IMR-90 (cell line): ENCODE measurements around the gene MOB1A. TPM values are rescaled to one million over a fixed set of nuclear protein-coding genes. Genes with fewer than 3 reads are reported as not detected.

Source experiments
- ATAC-seq: fragments of 200-7000 bp; cut with Tn5 transposase; 2 replicates; pipeline ENCODE4 v1.9.1; 2020; ENCODE audit warnings: low read depth, mild to moderate bottlenecking, moderate library complexity
- BruUV-seq: library from RNA; stranded (reverse); fragments of 400-500 nt; replicated peaks from 2 replicates; lab custom pipeline; 2021; lab: Mats Ljungman, UMichigan
- CTCF ChIA-PET: fragments of 300-600 bp; formaldehyde crosslinking; extraction: SDS; loops from one replicate; lab custom pipeline; 2021; ENCODE audit warnings: antibody characterized with exemption; lab: Yijun Ruan, JAX
- POLR2A ChIA-PET: fragments of 300-600 bp; sonication (Branson Sonifier 250); formaldehyde crosslinking; loops from one replicate; lab custom pipeline; 2022; ENCODE audit warnings: antibody characterized with exemption; ENCODE audit not compliant: unreplicated experiment; lab: Charles Lee
- DNase-seq: peaks from one replicate; pipeline ENCODE4 v3.0.0; 2013
- H2AFZ ChIP-seq: replicated peaks from 2 replicates; pipeline ENCODE3; 2013; ENCODE audit warnings: low read length, mild to moderate bottlenecking; ENCODE audit not compliant: poor library complexity
- H2AK5ac ChIP-seq: 2 replicates; pipeline ENCODE4 v1.6.1; 2013; ENCODE audit warnings: low read depth, low read length, inconsistent platforms
- H2AK9ac ChIP-seq: replicated peaks from 2 replicates; pipeline ENCODE3; 2013; ENCODE audit warnings: mild to moderate bottlenecking, low read depth, low read length, moderate library complexity; ENCODE audit not compliant: poor library complexity
- H2BK120ac ChIP-seq: 2 replicates; pipeline ENCODE4 v1.6.1; 2013; ENCODE audit warnings: low read depth, low read length, inconsistent platforms
- H2BK15ac ChIP-seq: 3 replicates; pipeline ENCODE4 v1.6.1; 2013; ENCODE audit warnings: low read depth, low read length, inconsistent platforms
- H2BK20ac ChIP-seq: 2 replicates; pipeline ENCODE4 v1.6.1; 2013; ENCODE audit warnings: low read depth, mild to moderate bottlenecking, inconsistent platforms, low read length, moderate library complexity
- H2BK5ac ChIP-seq: 2 replicates; pipeline ENCODE4 v1.6.1; 2013; ENCODE audit warnings: mild to moderate bottlenecking, low read depth, low read length, inconsistent platforms; ENCODE audit not compliant: poor library complexity, severe bottlenecking
- H3K14ac ChIP-seq: replicated peaks from 2 replicates; pipeline ENCODE4 v1.6.1; 2013; ENCODE audit warnings: low read depth, low read length, inconsistent platforms
- H3K18ac ChIP-seq: 2 replicates; pipeline ENCODE4 v1.6.1; 2013; ENCODE audit warnings: low read depth, low read length, control low read depth
- H3K23ac ChIP-seq: 2 replicates; pipeline ENCODE4 v1.6.1; 2013; ENCODE audit warnings: low read depth, low read length, inconsistent platforms
- H3K27ac ChIP-seq: 2 replicates; pipeline ENCODE4 v1.5.1; 2013; ENCODE audit warnings: mild to moderate bottlenecking, control low read depth, low read length; ENCODE audit not compliant: insufficient read depth
- H3K27me3 ChIP-seq: 2 replicates; pipeline ENCODE4 v1.6.1; 2013; ENCODE audit warnings: low read length; ENCODE audit not compliant: control insufficient read depth, insufficient read depth
- H3K36me3 ChIP-seq: 2 replicates; pipeline ENCODE4 v1.6.1; 2013; ENCODE audit warnings: low read length, mixed read lengths; ENCODE audit not compliant: control insufficient read depth, insufficient read depth
- H3K4ac ChIP-seq: 2 replicates; pipeline ENCODE4 v1.6.1; 2013; ENCODE audit warnings: low read depth, low read length, inconsistent platforms
- H3K4me1 ChIP-seq: 2 replicates; pipeline ENCODE4 v1.6.1; 2013; ENCODE audit warnings: low read length, mixed read lengths; ENCODE audit not compliant: control insufficient read depth, insufficient read depth
- H3K4me2 ChIP-seq: 2 replicates; pipeline ENCODE4 v1.6.1; 2013; ENCODE audit warnings: low read depth, mild to moderate bottlenecking, control low read depth, low read length, moderate library complexity
- H3K4me3 ChIP-seq: 2 replicates; pipeline ENCODE4 v1.5.1; 2013; ENCODE audit warnings: low read depth, mild to moderate bottlenecking, control low read depth, low read length, moderate library complexity; ENCODE audit not compliant: insufficient read depth
- H3K56ac ChIP-seq: 2 replicates; pipeline ENCODE4 v1.6.1; 2013; ENCODE audit warnings: low read length, inconsistent platforms; ENCODE audit not compliant: insufficient read depth; ENCODE audit errors: extremely low read depth
- H3K79me1 ChIP-seq, 2 experiments: 2 replicates each; pipeline ENCODE4 v1.6.1; 2013; ENCODE audit warnings: low read length in 2 of 2, inconsistent platforms in 1 of 2, low read depth in 1 of 2
- H3K9ac ChIP-seq: 2 replicates; pipeline ENCODE4 v1.6.1; 2013; ENCODE audit warnings: low read depth, low read length, control low read depth
- H3K9me1 ChIP-seq: 2 replicates; pipeline ENCODE4 v1.6.1; 2013; ENCODE audit warnings: low read length, inconsistent platforms; ENCODE audit not compliant: insufficient read depth
- H3K9me3 ChIP-seq: 2 replicates; pipeline ENCODE4 v1.6.1; 2013; ENCODE audit warnings: low read length; ENCODE audit not compliant: control insufficient read depth, insufficient read depth
- H4K20me1 ChIP-seq: 2 replicates; pipeline ENCODE4 v1.6.1; 2013; ENCODE audit warnings: low read length, inconsistent platforms; ENCODE audit not compliant: insufficient read depth
- H4K5ac ChIP-seq: 2 replicates; pipeline ENCODE4 v1.6.1; 2013; ENCODE audit warnings: mild to moderate bottlenecking, low read depth, low read length, control low read depth
- H4K8ac ChIP-seq, 2 experiments: 2 replicates each; pipeline ENCODE4 v1.6.1; 2013; ENCODE audit warnings: low read depth in 2 of 2, low read length in 2 of 2, control low read depth in 1 of 2, inconsistent platforms in 1 of 2
- H4K91ac ChIP-seq: 2 replicates; pipeline ENCODE4 v1.6.1; 2013; ENCODE audit warnings: low read depth, low read length, inconsistent platforms; ENCODE audit not compliant: insufficient read depth
- MAFK ChIP-seq: IDR thresholded peaks from 2 replicates; pipeline ENCODE4 v1.6.1; 2012; ENCODE audit warnings: low read depth, low read length, improper control_type of control experiment
- RCOR1 ChIP-seq: IDR thresholded peaks from 2 replicates; pipeline ENCODE4 v1.6.1; 2012; ENCODE audit warnings: mild to moderate bottlenecking, low read length, improper control_type of control experiment; ENCODE audit not compliant: insufficient replicate concordance
- WGBS, 2 experiments: methylation state at CpG; one replicate each; pipeline versions ENCODE4 v1.1.5 to v1.1.7; 2013; ENCODE audit warnings: missing lambda C conversion rate in 2 of 2; ENCODE audit not compliant: insufficient read length in 1 of 2; ENCODE audit errors: extremely low coverage in 2 of 2; 5-methylcytosine and 5-hydroxymethylcytosine counted together
- dilution Hi-C: fragments of 300-500 bp; cut with HindIII; formaldehyde crosslinking; loops from one replicate; pipeline ENCODE4 v1.14.3; 2018; ENCODE audit warnings: low sequenced_read_pairs; ENCODE audit not compliant: unreplicated experiment
- in situ Hi-C: fragments of 300-500 bp; cut with MboI; formaldehyde crosslinking; loops from 3 replicates; pipeline ENCODE4 v1.14.3; 2019; ENCODE audit warnings: low sequenced_read_pairs, inconsistent platforms, mixed read lengths
- intact Hi-C: fragments of 100-400 bp; cut with micrococcal nuclease; formaldehyde crosslinking; loops from 2 replicates; pipeline ENCODE4 v1.10.0; 2022
- polyA plus RNA-seq, 3 experiments: library from polyadenylated mRNA; depleted of rRNA; stranded (reverse); fragments of >200 nt; gene quantifications; 2 replicates each; pipeline ENCODE4 v1.2.3, GENCODE V29; 2012; ENCODE audit warnings: low replicate concordance in 1 of 3
- total RNA-seq: library from RNA; depleted of rRNA; stranded (reverse); fragments of >200 nt; gene quantifications from 2 replicates; pipeline ENCODE4 v1.2.3, GENCODE V29; 2012

Gene MOB1A
- total and polyA plus RNA-seq, 2 of the 4 experiments (the other 2 are of a cell fraction) = 21.0 to 60.8 TPM

- CTCF ChIA-PET = no interaction called here
- ATAC-seq (no peak), DNase-seq (no peak)
- no peak overlapping the region for H3K9ac ChIP-seq
- no peak overlapping the region for H3K27ac ChIP-seq
- POLR2A ChIA-PET = interaction anchor here (0.7 kb wide), 1 partner anchor 49 kb away, joined by 3 read pairs; no protein-coding TSS in a partner anchor
- H2BK20ac ChIP-seq = no peak overlapping the region
- no peak overlapping the region for H2BK5ac ChIP-seq
- H3K14ac ChIP-seq = no peak overlapping the region
- dilution Hi-C loops (loop anchor here (25.0 kb wide), 1 partner anchor 272 kb away; the partner anchor contains the start of gene STAMBP), in situ Hi-C loops (no loop called here), intact Hi-C loops (no loop called here)
- no CpG with 5 or more reads among the region's 8 CpGs for WGBS, 2 experiments
- H3K4me2 ChIP-seq = no peak overlapping the region
- H2AK9ac ChIP-seq = no peak overlapping the region
- no peak overlapping the region for H2BK120ac ChIP-seq
- H4K5ac ChIP-seq = no peak overlapping the region
- BruUV-seq = no TSS peak
- no peaks in the 10 kb centered on the region for H4K20me1 ChIP-seq
- H3K56ac ChIP-seq = no peak overlapping the region
- peaks cover 2% of the 10 kb centered on the region; the same call in 1 of the 2 replicates for H3K36me3 ChIP-seq
- H3K4ac ChIP-seq = no peak overlapping the region
- no peak overlapping the region for H3K18ac ChIP-seq
- no peak overlapping the region for H4K8ac ChIP-seq
- H3K79me1 ChIP-seq = no peaks in the 10 kb centered on the region
- no peaks in the 10 kb centered on the region for H3K9me3 ChIP-seq
- no peaks in the 10 kb centered on the region for H3K9me1 ChIP-seq
- no peaks in the 10 kb centered on the region for H3K27me3 ChIP-seq
- H3K23ac ChIP-seq = no peak overlapping the region
- H2AK5ac ChIP-seq = no peak overlapping the region
- no peak overlapping the region for H2BK15ac ChIP-seq
- H3K4me3 ChIP-seq = no peak overlapping the region
- TF ChIP-seq RCOR1 = no peak
- no peak for TF ChIP-seq MAFK
- H2AFZ ChIP-seq = no peak overlapping the region
- H4K91ac ChIP-seq = no peak overlapping the region
- H3K4me1 ChIP-seq = no peaks in the 10 kb centered on the region
Measured at GRCh38 chr2:74109551-74109950, 69.1 kb downstream of the MOB1A start.
